Mammary epithelial cell (primary cell): Measurements from ENCODE around the gene MROH7.

ENCODE experiments used
- EZH2 ChIP-seq: IDR thresholded peaks from 2 replicates; pipeline ENCODE4 v1.6.1; 2012; ENCODE audit warnings: low read length, inconsistent platforms, borderline replicate concordance
- TF ChIP-seq, protein P1 (sequence below), 2 donors: IDR thresholded peaks in 1 of 2; conservative IDR thresholded peaks in 1 of 2; 2 replicates each; pipeline ENCODE4 v1.5.1; 2011 to 2012; ENCODE audit warnings: inconsistent platforms in 2 of 2, low read length in 2 of 2, mild to moderate bottlenecking in 2 of 2, control low read depth in 1 of 2, low read depth in 1 of 2; ENCODE audit not compliant: insufficient read depth in 1 of 2; ENCODE audit errors: extremely low read depth in 1 of 2

- TF ChIP-seq, protein P1, sequence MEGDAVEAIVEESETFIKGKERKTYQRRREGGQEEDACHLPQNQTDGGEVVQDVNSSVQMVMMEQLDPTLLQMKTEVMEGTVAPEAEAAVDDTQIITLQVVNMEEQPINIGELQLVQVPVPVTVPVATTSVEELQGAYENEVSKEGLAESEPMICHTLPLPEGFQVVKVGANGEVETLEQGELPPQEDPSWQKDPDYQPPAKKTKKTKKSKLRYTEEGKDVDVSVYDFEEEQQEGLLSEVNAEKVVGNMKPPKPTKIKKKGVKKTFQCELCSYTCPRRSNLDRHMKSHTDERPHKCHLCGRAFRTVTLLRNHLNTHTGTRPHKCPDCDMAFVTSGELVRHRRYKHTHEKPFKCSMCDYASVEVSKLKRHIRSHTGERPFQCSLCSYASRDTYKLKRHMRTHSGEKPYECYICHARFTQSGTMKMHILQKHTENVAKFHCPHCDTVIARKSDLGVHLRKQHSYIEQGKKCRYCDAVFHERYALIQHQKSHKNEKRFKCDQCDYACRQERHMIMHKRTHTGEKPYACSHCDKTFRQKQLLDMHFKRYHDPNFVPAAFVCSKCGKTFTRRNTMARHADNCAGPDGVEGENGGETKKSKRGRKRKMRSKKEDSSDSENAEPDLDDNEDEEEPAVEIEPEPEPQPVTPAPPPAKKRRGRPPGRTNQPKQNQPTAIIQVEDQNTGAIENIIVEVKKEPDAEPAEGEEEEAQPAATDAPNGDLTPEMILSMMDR (conservative IDR thresholded peaks at IDR 0.05 in 1 of 2, IDR thresholded peaks at IDR 0.05 in 1 of 2; ENCODE audit: extremely low read depth in 1 of 2, insufficient read depth in 1 of 2, low read depth in 1 of 2, low read length in 2 of 2), result no peak
- no peak for TF ChIP-seq EZH2
Observed at GRCh38 chr1:54685335-54685905, 43.8 kb downstream of the MROH7 start.
